ENCODE data around the gene RRM2. TPM values are rescaled to one million over a fixed set of nuclear protein-coding genes. Genes with fewer than 3 reads are reported as not detected.

RRM2 gene
- polyA plus RNA-seq, 5 donors: 36.1 to 79.7 (median 56.2) TPM

GRCh38 chr2:10149635-10150034, 27.1 kb downstream of the RRM2 start:
- DNase-seq: no peak

GRCh38 chr2:10150436-10150835, 27.9 kb downstream of the RRM2 start:
- DNase-seq: no peak

GRCh38 chr2:10151462-10151861, 28.9 kb downstream of the RRM2 start:
- DNase-seq: no peak

- no peak for DNase-seq
Measured at GRCh38 chr2:10157293-10157692, 34.8 kb downstream of the RRM2 start.

- no peak for DNase-seq
Measured at GRCh38 chr2:10158681-10159080, 36.1 kb downstream of the RRM2 start.

- DNase-seq: no peak
Measured at GRCh38 chr2:10159086-10159485, 36.5 kb downstream of the RRM2 start.

- DNase-seq: no peak
Measured at GRCh38 chr2:10159581-10160131, 37.1 kb downstream of the RRM2 start.

- no peak for DNase-seq
Measured at GRCh38 chr2:10160203-10160955, 37.8 kb downstream of the RRM2 start.

GRCh38 chr2:10161206-10161931, 38.8 kb downstream of the RRM2 start:
- DNase-seq: no peak

- no peak for DNase-seq
Measured at GRCh38 chr2:10161961-10162441, 39.5 kb downstream of the RRM2 start.

GRCh38 chr2:10162586-10163497, 40.3 kb downstream of the RRM2 start:
- DNase-seq: no peak

GRCh38 chr2:10163498-10164486, 41.3 kb downstream of the RRM2 start:
- DNase-seq: no peak

- DNase-seq: no peak
Measured at GRCh38 chr2:10164601-10165000, 42.1 kb downstream of the RRM2 start.

GRCh38 chr2:10165282-10165681, 42.7 kb downstream of the RRM2 start:
- no peak for DNase-seq

GRCh38 chr2:10165861-10166675, 43.5 kb downstream of the RRM2 start:
- DNase-seq: peak; percentile 42 to 58

GRCh38 chr2:10166676-10167292, 44.2 kb downstream of the RRM2 start:
- no peak for DNase-seq

GRCh38 chr2:10167316-10167715, 44.8 kb downstream of the RRM2 start:
- no peak for DNase-seq

GRCh38 chr2:10168221-10168620, 45.7 kb downstream of the RRM2 start:
- DNase-seq: no peak

GRCh38 chr2:10169053-10169578, 46.6 kb downstream of the RRM2 start:
- DNase-seq: no peak
